IMR-90 (cell line): ENCODE data around the gene SPHK2. TPM values are rescaled to one million over a fixed set of nuclear protein-coding genes. Genes with fewer than 3 reads are reported as not detected.

Experiments
- ATAC-seq: fragments of 200-7000 bp; cut with Tn5 transposase; 2 replicates; pipeline ENCODE4 v1.9.1; 2020; ENCODE audit warnings: low read depth, mild to moderate bottlenecking, moderate library complexity
- BruUV-seq: library from RNA; stranded (reverse); fragments of 400-500 nt; replicated peaks from 2 replicates; lab custom pipeline; 2021; lab: Mats Ljungman, UMichigan
- CTCF ChIA-PET: fragments of 300-600 bp; formaldehyde crosslinking; extraction: SDS; loops from one replicate; lab custom pipeline; 2021; ENCODE audit warnings: antibody characterized with exemption; lab: Yijun Ruan, JAX
- POLR2A ChIA-PET: fragments of 300-600 bp; sonication (Branson Sonifier 250); formaldehyde crosslinking; loops from one replicate; lab custom pipeline; 2022; ENCODE audit warnings: antibody characterized with exemption; ENCODE audit not compliant: unreplicated experiment; lab: Charles Lee
- DNase-seq: peaks from one replicate; pipeline ENCODE4 v3.0.0; 2013
- H2AFZ ChIP-seq: replicated peaks from 2 replicates; pipeline ENCODE3; 2013; ENCODE audit warnings: low read length, mild to moderate bottlenecking; ENCODE audit not compliant: poor library complexity
- H2AK5ac ChIP-seq: 2 replicates; pipeline ENCODE4 v1.6.1; 2013; ENCODE audit warnings: low read depth, low read length, inconsistent platforms
- H2AK9ac ChIP-seq: replicated peaks from 2 replicates; pipeline ENCODE3; 2013; ENCODE audit warnings: mild to moderate bottlenecking, low read depth, low read length, moderate library complexity; ENCODE audit not compliant: poor library complexity
- H2BK120ac ChIP-seq: 2 replicates; pipeline ENCODE4 v1.6.1; 2013; ENCODE audit warnings: low read depth, low read length, inconsistent platforms
- H2BK15ac ChIP-seq: 3 replicates; pipeline ENCODE4 v1.6.1; 2013; ENCODE audit warnings: low read depth, low read length, inconsistent platforms
- H2BK20ac ChIP-seq: 2 replicates; pipeline ENCODE4 v1.6.1; 2013; ENCODE audit warnings: low read depth, mild to moderate bottlenecking, inconsistent platforms, low read length, moderate library complexity
- H2BK5ac ChIP-seq: 2 replicates; pipeline ENCODE4 v1.6.1; 2013; ENCODE audit warnings: mild to moderate bottlenecking, low read depth, low read length, inconsistent platforms; ENCODE audit not compliant: poor library complexity, severe bottlenecking
- H3K14ac ChIP-seq: replicated peaks from 2 replicates; pipeline ENCODE4 v1.6.1; 2013; ENCODE audit warnings: low read depth, low read length, inconsistent platforms
- H3K18ac ChIP-seq: 2 replicates; pipeline ENCODE4 v1.6.1; 2013; ENCODE audit warnings: low read depth, low read length, control low read depth
- H3K23ac ChIP-seq: 2 replicates; pipeline ENCODE4 v1.6.1; 2013; ENCODE audit warnings: low read depth, low read length, inconsistent platforms
- H3K27ac ChIP-seq: 2 replicates; pipeline ENCODE4 v1.5.1; 2013; ENCODE audit warnings: mild to moderate bottlenecking, control low read depth, low read length; ENCODE audit not compliant: insufficient read depth
- H3K27me3 ChIP-seq: 2 replicates; pipeline ENCODE4 v1.6.1; 2013; ENCODE audit warnings: low read length; ENCODE audit not compliant: control insufficient read depth, insufficient read depth
- H3K36me3 ChIP-seq: 2 replicates; pipeline ENCODE4 v1.6.1; 2013; ENCODE audit warnings: low read length, mixed read lengths; ENCODE audit not compliant: control insufficient read depth, insufficient read depth
- H3K4ac ChIP-seq: 2 replicates; pipeline ENCODE4 v1.6.1; 2013; ENCODE audit warnings: low read depth, low read length, inconsistent platforms
- H3K4me1 ChIP-seq: 2 replicates; pipeline ENCODE4 v1.6.1; 2013; ENCODE audit warnings: low read length, mixed read lengths; ENCODE audit not compliant: control insufficient read depth, insufficient read depth
- H3K4me2 ChIP-seq: 2 replicates; pipeline ENCODE4 v1.6.1; 2013; ENCODE audit warnings: low read depth, mild to moderate bottlenecking, control low read depth, low read length, moderate library complexity
- H3K4me3 ChIP-seq: 2 replicates; pipeline ENCODE4 v1.5.1; 2013; ENCODE audit warnings: low read depth, mild to moderate bottlenecking, control low read depth, low read length, moderate library complexity; ENCODE audit not compliant: insufficient read depth
- H3K56ac ChIP-seq: 2 replicates; pipeline ENCODE4 v1.6.1; 2013; ENCODE audit warnings: low read length, inconsistent platforms; ENCODE audit not compliant: insufficient read depth; ENCODE audit errors: extremely low read depth
- H3K79me1 ChIP-seq, 2 experiments: 2 replicates each; pipeline ENCODE4 v1.6.1; 2013; ENCODE audit warnings: low read length in 2 of 2, inconsistent platforms in 1 of 2, low read depth in 1 of 2
- H3K9ac ChIP-seq: 2 replicates; pipeline ENCODE4 v1.6.1; 2013; ENCODE audit warnings: low read depth, low read length, control low read depth
- H3K9me1 ChIP-seq: 2 replicates; pipeline ENCODE4 v1.6.1; 2013; ENCODE audit warnings: low read length, inconsistent platforms; ENCODE audit not compliant: insufficient read depth
- H3K9me3 ChIP-seq: 2 replicates; pipeline ENCODE4 v1.6.1; 2013; ENCODE audit warnings: low read length; ENCODE audit not compliant: control insufficient read depth, insufficient read depth
- H4K20me1 ChIP-seq: 2 replicates; pipeline ENCODE4 v1.6.1; 2013; ENCODE audit warnings: low read length, inconsistent platforms; ENCODE audit not compliant: insufficient read depth
- H4K5ac ChIP-seq: 2 replicates; pipeline ENCODE4 v1.6.1; 2013; ENCODE audit warnings: mild to moderate bottlenecking, low read depth, low read length, control low read depth
- H4K8ac ChIP-seq, 2 experiments: 2 replicates each; pipeline ENCODE4 v1.6.1; 2013; ENCODE audit warnings: low read depth in 2 of 2, low read length in 2 of 2, control low read depth in 1 of 2, inconsistent platforms in 1 of 2
- H4K91ac ChIP-seq: 2 replicates; pipeline ENCODE4 v1.6.1; 2013; ENCODE audit warnings: low read depth, low read length, inconsistent platforms; ENCODE audit not compliant: insufficient read depth
- BHLHE40 ChIP-seq: fragments of 150-350 bp; IDR thresholded peaks from 2 replicates; pipeline ENCODE4 v1.6.1; 2016; ENCODE audit warnings: mild to moderate bottlenecking, low read depth, low read length
- CEBPB ChIP-seq: IDR thresholded peaks from 2 replicates; pipeline ENCODE4 v1.6.1; 2012; ENCODE audit warnings: low read depth, low read length, improper control_type of control experiment
- CHD1 ChIP-seq: IDR thresholded peaks from 2 replicates; pipeline ENCODE4 v1.6.1; 2012; ENCODE audit warnings: low read depth, low read length, improper control_type of control experiment
- CTCF ChIP-seq: conservative IDR thresholded peaks from 2 replicates; pipeline ENCODE4 v1.5.1; 2012; ENCODE audit warnings: mild to moderate bottlenecking, low read depth, low read length, improper control_type of control experiment
- FOS ChIP-seq: fragments of 150-350 bp; IDR thresholded peaks from 2 replicates; pipeline ENCODE4 v1.6.1; 2016; ENCODE audit warnings: low read depth, low read length
- MAFK ChIP-seq: IDR thresholded peaks from 2 replicates; pipeline ENCODE4 v1.6.1; 2012; ENCODE audit warnings: low read depth, low read length, improper control_type of control experiment
- MAZ ChIP-seq: IDR thresholded peaks from 2 replicates; pipeline ENCODE4 v1.6.1; 2012; ENCODE audit warnings: low read depth, mild to moderate bottlenecking, low read length, improper control_type of control experiment, moderate library complexity, borderline replicate concordance
- MXI1 ChIP-seq: IDR thresholded peaks from 2 replicates; pipeline ENCODE4 v1.6.1; 2012; ENCODE audit warnings: low read depth, mild to moderate bottlenecking, low read length, moderate library complexity, borderline replicate concordance
- NFE2L2 ChIP-seq: fragments of 150-350 bp; IDR thresholded peaks from 2 replicates; pipeline ENCODE4 v1.6.1; 2016; ENCODE audit warnings: low read depth, mild to moderate bottlenecking, low read length
- POLR2A ChIP-seq: IDR thresholded peaks from 2 replicates; pipeline ENCODE4 v1.6.1; 2012; ENCODE audit warnings: mild to moderate bottlenecking, low read depth, low read length
- RAD21 ChIP-seq: IDR thresholded peaks from 2 replicates; pipeline ENCODE4 v1.6.1; 2012; ENCODE audit warnings: low read length, improper control_type of control experiment
- RCOR1 ChIP-seq: IDR thresholded peaks from 2 replicates; pipeline ENCODE4 v1.6.1; 2012; ENCODE audit warnings: mild to moderate bottlenecking, low read length, improper control_type of control experiment; ENCODE audit not compliant: insufficient replicate concordance
- RFX5 ChIP-seq: IDR thresholded peaks from 2 replicates; pipeline ENCODE4 v1.8.0; 2012; ENCODE audit warnings: low read depth, mild to moderate bottlenecking, low read length, moderate library complexity
- SMC3 ChIP-seq: fragments of 150-350 bp; IDR thresholded peaks from 2 replicates; pipeline ENCODE4 v1.6.1; 2016; ENCODE audit warnings: low read depth, mild to moderate bottlenecking, antibody characterized with exemption, low read length, moderate library complexity
- USF2 ChIP-seq: fragments of 150-350 bp; IDR thresholded peaks from 2 replicates; pipeline ENCODE4 v1.6.1; 2017; ENCODE audit warnings: mild to moderate bottlenecking, antibody characterized with exemption, low read length, low read depth
- WGBS, 2 experiments: methylation state at CpG; one replicate each; pipeline versions ENCODE4 v1.1.5 to v1.1.7; 2013; ENCODE audit warnings: missing lambda C conversion rate in 2 of 2; ENCODE audit not compliant: insufficient read length in 1 of 2; ENCODE audit errors: extremely low coverage in 2 of 2; 5-methylcytosine and 5-hydroxymethylcytosine counted together
- dilution Hi-C: fragments of 300-500 bp; cut with HindIII; formaldehyde crosslinking; loops from one replicate; pipeline ENCODE4 v1.14.3; 2018; ENCODE audit warnings: low sequenced_read_pairs; ENCODE audit not compliant: unreplicated experiment
- in situ Hi-C: fragments of 300-500 bp; cut with MboI; formaldehyde crosslinking; loops from 3 replicates; pipeline ENCODE4 v1.14.3; 2019; ENCODE audit warnings: low sequenced_read_pairs, inconsistent platforms, mixed read lengths
- intact Hi-C: fragments of 100-400 bp; cut with micrococcal nuclease; formaldehyde crosslinking; loops from 2 replicates; pipeline ENCODE4 v1.10.0; 2022
- polyA plus RNA-seq, 3 experiments: library from polyadenylated mRNA; depleted of rRNA; stranded (reverse); fragments of >200 nt; gene quantifications; 2 replicates each; pipeline ENCODE4 v1.2.3, GENCODE V29; 2012; ENCODE audit warnings: low replicate concordance in 1 of 3
- total RNA-seq: library from RNA; depleted of rRNA; stranded (reverse); fragments of >200 nt; gene quantifications from 2 replicates; pipeline ENCODE4 v1.2.3, GENCODE V29; 2012
- TF ChIP-seq, protein P1 (sequence below): fragments of 150-350 bp; IDR thresholded peaks from 2 replicates; pipeline ENCODE4 v1.6.1; 2016; ENCODE audit warnings: low read depth, mild to moderate bottlenecking, low read length, moderate library complexity, borderline replicate concordance

Gene SPHK2
- total and polyA plus RNA-seq, 2 of the 4 experiments (the other 2 are of a cell fraction): 1.6 to 9.9 TPM

DNA sequence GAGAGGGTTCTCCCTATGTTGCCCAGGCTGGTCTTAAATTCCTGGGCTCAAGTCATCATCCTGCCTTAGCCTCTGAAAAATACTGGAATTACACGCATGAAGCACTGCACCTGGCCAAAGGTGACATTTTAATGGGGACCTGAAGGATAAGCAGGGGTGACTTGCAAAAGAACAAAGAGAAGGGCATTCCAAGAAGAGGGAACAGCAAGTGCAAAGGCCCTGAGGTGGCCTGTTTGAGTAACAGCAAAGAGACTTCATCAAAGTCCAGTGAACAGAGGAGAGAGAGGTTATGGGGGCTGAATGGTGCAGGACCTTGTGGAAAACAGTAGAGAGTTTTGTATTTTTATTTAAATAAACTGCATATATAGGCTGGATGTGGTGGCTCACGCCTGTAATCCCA is 22.5 kb downstream of the SPHK2 start:
- Histone ChIP-seq H3K4ac (no peak overlapping the region), H3K27ac (no peak overlapping the region), H3K79me1 (peaks cover 0 to 4% of the 10 kb centered on the region in 2 experiments; a peak in 2 of 4 replicates), H2AFZ (no peak overlapping the region), H3K4me2 (no peak overlapping the region), H3K9me1 (peaks cover 5% of the 10 kb centered on the region), H3K14ac (no peak overlapping the region), H2AK9ac (no peak overlapping the region), H3K4me1 (peaks cover 8% of the 10 kb centered on the region), H3K27me3 (no peaks in the 10 kb centered on the region), H4K91ac (no peak overlapping the region), H3K9ac (no peak overlapping the region), H4K8ac (no peak overlapping the region), H4K5ac (no peak overlapping the region), H3K36me3 (no peaks in the 10 kb centered on the region), H4K20me1 (peaks cover 3% of the 10 kb centered on the region; the same call in 1 of the 2 replicates), H3K18ac (no peak overlapping the region), H2BK15ac (no peak overlapping the region), H3K4me3 (no peak overlapping the region), H3K9me3 (no peaks in the 10 kb centered on the region), H3K56ac (no peak overlapping the region), H2BK5ac (no peak overlapping the region), H2BK20ac (no peak overlapping the region), H3K23ac (no peak overlapping the region), H2AK5ac (no peak overlapping the region), H2BK120ac (no peak overlapping the region)
- no peak for DNase-seq
- dilution Hi-C loops: no loop called here
- no peak for ATAC-seq
- 100% methylated on average over 1 of the region's 2 CpGs; no CpG with 5 or more reads in 1 of the 2 experiments for WGBS, 2 experiments
- BruUV-seq: no TSS peak
- ChIA-PET POLR2A (no interaction called here), CTCF (no interaction called here)
- in situ Hi-C loops: loop anchor here (10.0 kb wide), 2 partner anchors 193 to 323 kb away; partner anchors contain the start of genes FTL and HSD17B14
- intact Hi-C loops: loop anchor here (10.0 kb wide), 1 partner anchor 323 kb away; the partner anchor contains the start of gene FTL
- TF ChIP-seq POLR2A (no peak), MXI1 (no peak), CEBPB (no peak), RAD21 (no peak), USF2 (no peak), MAFK (no peak), NFE2L2 (no peak), BHLHE40 (no peak), SMC3 (no peak), RFX5 (no peak), RCOR1 (no peak), FOS (no peak), CTCF (no peak), MAZ (no peak), CHD1 (no peak)
- TF ChIP-seq, protein P1, sequence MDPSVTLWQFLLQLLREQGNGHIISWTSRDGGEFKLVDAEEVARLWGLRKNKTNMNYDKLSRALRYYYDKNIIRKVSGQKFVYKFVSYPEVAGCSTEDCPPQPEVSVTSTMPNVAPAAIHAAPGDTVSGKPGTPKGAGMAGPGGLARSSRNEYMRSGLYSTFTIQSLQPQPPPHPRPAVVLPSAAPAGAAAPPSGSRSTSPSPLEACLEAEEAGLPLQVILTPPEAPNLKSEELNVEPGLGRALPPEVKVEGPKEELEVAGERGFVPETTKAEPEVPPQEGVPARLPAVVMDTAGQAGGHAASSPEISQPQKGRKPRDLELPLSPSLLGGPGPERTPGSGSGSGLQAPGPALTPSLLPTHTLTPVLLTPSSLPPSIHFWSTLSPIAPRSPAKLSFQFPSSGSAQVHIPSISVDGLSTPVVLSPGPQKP: no peak
